K562 (cell line): ENCODE data around the gene SRP9. TPM values are rescaled to one million over a fixed set of nuclear protein-coding genes. Genes with fewer than 3 reads are reported as not detected.

Source experiments
- ADNP ChIP-seq: fragments of 200-800 bp; sonication (Bioruptor generic); IDR thresholded peaks from 2 replicates; pipeline ENCODE4 v1.6.1; 2016; ENCODE audit warnings: missing genetic modification characterization, missing compliant biosample characterization
- ATF7 ChIP-seq: fragments of 450-650 bp; IDR thresholded peaks from 2 replicates; pipeline ENCODE4 v1.7.1; 2014; ENCODE audit warnings: mild to moderate bottlenecking, moderate library complexity
- COPS2 ChIP-seq: fragments of 450-650 bp; conservative IDR thresholded peaks from 2 replicates; pipeline ENCODE4 v1.6.1; 2016; ENCODE audit warnings: mild to moderate bottlenecking, moderate library complexity
- EP400 ChIP-seq: fragments of 450-650 bp; IDR thresholded peaks from 2 replicates; pipeline ENCODE4 v1.6.1; 2017; ENCODE audit warnings: antibody characterized with exemption, mild to moderate bottlenecking, moderate library complexity
- HLTF ChIP-seq: fragments of 450-650 bp; IDR thresholded peaks from 2 replicates; pipeline ENCODE4 v1.6.1; 2016
- MTA1 ChIP-seq: fragments of 450-650 bp; IDR thresholded peaks from 2 replicates; pipeline ENCODE4 v1.6.1; 2017; ENCODE audit warnings: borderline replicate concordance
- PPARD ChIP-seq: fragments of 250-450 bp; sonication (Bioruptor Pico); IDR thresholded peaks from 2 replicates; pipeline ENCODE4 v1.8.0; 2022; ENCODE audit warnings: inconsistent platforms, mild to moderate bottlenecking, moderate library complexity
- SMAD1 ChIP-seq: fragments of 150-350 bp; IDR thresholded peaks from 2 replicates; pipeline ENCODE4 v1.6.1; 2014; ENCODE audit warnings: low read length, low read depth; ENCODE audit not compliant: partially characterized antibody
- SMARCA5 ChIP-seq: fragments of 450-650 bp; IDR thresholded peaks from 2 replicates; pipeline ENCODE4 v1.6.1; 2016
- TFAP4 ChIP-seq: sonication (generic); formaldehyde crosslinking; IDR thresholded peaks from 2 replicates; pipeline ENCODE4 v1.8.0; 2022; ENCODE audit warnings: missing genetic modification reagents, mild to moderate bottlenecking, moderate library complexity, borderline replicate concordance
- TRIM28 ChIP-seq: fragments of 450-650 bp; IDR thresholded peaks from 2 replicates; pipeline ENCODE4 v1.6.1; 2017
- ZNF263 ChIP-seq: sonication (generic); formaldehyde crosslinking; IDR thresholded peaks from 2 replicates; pipeline ENCODE4 v1.8.0; 2022; ENCODE audit warnings: mild to moderate bottlenecking, missing genetic modification reagents, borderline replicate concordance
- ZSCAN32 ChIP-seq: fragments of 450-650 bp; formaldehyde crosslinking; IDR thresholded peaks from 2 replicates; pipeline ENCODE4 v1.4.0; 2020; ENCODE audit warnings: mild to moderate bottlenecking, moderate library complexity
- polyA plus RNA-seq, 8 experiments: library from polyadenylated mRNA; depleted of rRNA in 4 of 8; stranded (reverse) in 5 of 8; unstranded in 3 of 8; fragments of >200 nt; fragmentation: Nextera tagmentation in 2 of 8; fragmentation: Illumina TruSeq in 1 of 8; extraction: Ambion mirVana in 2 of 8; extraction: Trizol in 1 of 8; gene quantifications; 2 replicates each; pipeline versions ENCODE4 v1.2.1 to v1.2.3, GENCODE V29; 2011 to 2014; ENCODE audit warnings: inconsistent platforms in 1 of 8, missing spikeins in 1 of 8
- total RNA-seq, 7 experiments: library from RNA; depleted of rRNA in 6 of 7; stranded (reverse); fragments of >200 nt in 6 of 7; fragmentation: Illumina TruSeq in 2 of 7; extraction: Trizol in 2 of 7; gene quantifications; 2 replicates each; pipeline versions ENCODE4 v1.2.1 to v1.2.3, GENCODE V29; 2011 to 2021; ENCODE audit warnings: low replicate concordance in 1 of 7
- TF ChIP-seq, protein P1 (sequence below): IDR thresholded peaks from 2 replicates; pipeline ENCODE4 v1.6.1; 2011; ENCODE audit warnings: borderline replicate concordance, low read depth, mild to moderate bottlenecking, moderate library complexity, low read length; ENCODE audit not compliant: insufficient read depth, poor library complexity, severe bottlenecking
- TF ChIP-seq, protein P2 (sequence below): fragments of 200-800 bp; sonication (Bioruptor generic); IDR thresholded peaks from 2 replicates; pipeline ENCODE4 v1.6.1; 2017; ENCODE audit warnings: missing genetic modification characterization, missing compliant biosample characterization

SRP9 gene
- total and polyA plus RNA-seq, 9 of the 15 experiments (the other 6 are each of a cell fraction or from before 2014, with no cell fraction given) = 273 to 1,892 (median 668) TPM

- TF ChIP-seq HLTF (no peak), SMAD1 (peak; percentile 50), ADNP (tag) (no peak), COPS2 (no peak), SMARCA5 (no peak), ATF7 (peak; percentile 91), TFAP4 (CRISPR knock-in tag) (peak; percentile 95), EP400 (peak; percentile 99), ZNF263 (CRISPR knock-in tag) (0 out of 2 replicates have a peak, but pooled peaks have one; percentile 35), TRIM28 (0 out of 2 replicates have a peak, but pooled peaks have one; percentile 12), PPARD (CRISPR knock-in tag) (no peak), MTA1 (no peak), ZSCAN32 (CRISPR knock-in tag) (peak; percentile 33; the same call in 1 of the 2 replicates)
- TF ChIP-seq, protein P1, sequence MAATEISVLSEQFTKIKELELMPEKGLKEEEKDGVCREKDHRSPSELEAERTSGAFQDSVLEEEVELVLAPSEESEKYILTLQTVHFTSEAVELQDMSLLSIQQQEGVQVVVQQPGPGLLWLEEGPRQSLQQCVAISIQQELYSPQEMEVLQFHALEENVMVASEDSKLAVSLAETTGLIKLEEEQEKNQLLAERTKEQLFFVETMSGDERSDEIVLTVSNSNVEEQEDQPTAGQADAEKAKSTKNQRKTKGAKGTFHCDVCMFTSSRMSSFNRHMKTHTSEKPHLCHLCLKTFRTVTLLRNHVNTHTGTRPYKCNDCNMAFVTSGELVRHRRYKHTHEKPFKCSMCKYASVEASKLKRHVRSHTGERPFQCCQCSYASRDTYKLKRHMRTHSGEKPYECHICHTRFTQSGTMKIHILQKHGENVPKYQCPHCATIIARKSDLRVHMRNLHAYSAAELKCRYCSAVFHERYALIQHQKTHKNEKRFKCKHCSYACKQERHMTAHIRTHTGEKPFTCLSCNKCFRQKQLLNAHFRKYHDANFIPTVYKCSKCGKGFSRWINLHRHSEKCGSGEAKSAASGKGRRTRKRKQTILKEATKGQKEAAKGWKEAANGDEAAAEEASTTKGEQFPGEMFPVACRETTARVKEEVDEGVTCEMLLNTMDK = peak; percentile 99
- TF ChIP-seq, protein P2, sequence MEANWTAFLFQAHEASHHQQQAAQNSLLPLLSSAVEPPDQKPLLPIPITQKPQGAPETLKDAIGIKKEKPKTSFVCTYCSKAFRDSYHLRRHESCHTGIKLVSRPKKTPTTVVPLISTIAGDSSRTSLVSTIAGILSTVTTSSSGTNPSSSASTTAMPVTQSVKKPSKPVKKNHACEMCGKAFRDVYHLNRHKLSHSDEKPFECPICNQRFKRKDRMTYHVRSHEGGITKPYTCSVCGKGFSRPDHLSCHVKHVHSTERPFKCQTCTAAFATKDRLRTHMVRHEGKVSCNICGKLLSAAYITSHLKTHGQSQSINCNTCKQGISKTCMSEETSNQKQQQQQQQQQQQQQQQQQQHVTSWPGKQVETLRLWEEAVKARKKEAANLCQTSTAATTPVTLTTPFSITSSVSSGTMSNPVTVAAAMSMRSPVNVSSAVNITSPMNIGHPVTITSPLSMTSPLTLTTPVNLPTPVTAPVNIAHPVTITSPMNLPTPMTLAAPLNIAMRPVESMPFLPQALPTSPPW (CRISPR knock-in tag) = peak; percentile 47
Measured at GRCh38 chr1:225777583-225778336, at the start of gene SRP9 (continued).
